ENCODE results near the gene GAB2.
A peak's percentile ranks its signal among the peaks of the same experiment; 100 is the strongest.

GAB2 gene

DNA sequence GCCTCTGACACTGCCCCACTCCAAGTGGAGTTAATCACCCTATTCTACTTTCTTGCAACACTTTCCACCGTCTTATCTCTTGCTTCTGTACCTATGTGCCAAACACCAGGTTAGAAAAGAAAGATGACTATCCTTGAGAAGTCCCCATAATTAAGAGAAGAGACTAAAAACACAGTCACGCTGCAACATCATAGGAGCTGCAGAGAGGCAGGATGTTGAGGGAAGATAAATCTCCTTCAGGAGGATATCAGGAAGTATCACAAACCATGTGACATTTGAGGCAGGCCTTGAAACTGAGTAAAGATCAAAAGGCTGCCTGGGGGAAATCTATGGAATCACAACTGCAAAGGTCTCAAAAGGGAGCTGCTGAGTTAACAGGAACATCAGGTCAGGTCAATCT, 24.8 kb downstream of the GAB2 start:
- no peaks in the 10 kb centered on the region for H3K27me3 ChIP-seq (ENCODE audit: insufficient read depth, low read length, poor library complexity)
- H3K27ac ChIP-seq (ENCODE audit: low read length), result peak overlapping the region; percentile 53
- TF ChIP-seq EZH2 (IDR thresholded peaks at IDR 0.05; ENCODE audit: borderline replicate concordance, low read depth, low read length, severe bottlenecking), result no peak
- TF ChIP-seq CTCF (IDR thresholded peaks at IDR 0.05; ENCODE audit: borderline replicate concordance, extremely low read depth, low read length, poor library complexity, severe bottlenecking), result no peak
- H3K79me2 ChIP-seq (ENCODE audit: insufficient read depth, low read length), result peaks cover 100% of the 10 kb centered on the region
- peak overlapping the region; percentile 11; the same call in 1 of the 2 replicates for H3K4me2 ChIP-seq (ENCODE audit: insufficient read depth, low read length)
- H3K4me1 ChIP-seq (ENCODE audit: insufficient read depth, low read length), result peaks cover 62% of the 10 kb centered on the region
- H3K9ac ChIP-seq (ENCODE audit: low read depth, low read length), result no peak overlapping the region
- H3K36me3 ChIP-seq (ENCODE audit: insufficient read depth, low read length), result peaks cover 38% of the 10 kb centered on the region
- H3K9me3 ChIP-seq (ENCODE audit: insufficient read depth, low read length, severe bottlenecking), result no peaks in the 10 kb centered on the region
- H2AFZ ChIP-seq (ENCODE audit: low read depth, low read length), result no peak overlapping the region
- peak; percentile 71 for ATAC-seq (ENCODE audit: insufficient read depth, low read depth)
- peaks cover 83% of the 10 kb centered on the region for H4K20me1 ChIP-seq (ENCODE audit: insufficient read depth, low read length)
- no peak for DNase-seq
- no peak overlapping the region for H3K4me3 ChIP-seq (ENCODE audit: low read depth in 1 of 2, low read length in 2 of 2)

- no peak for DNase-seq
- Histone ChIP-seq H3K36me3 (ENCODE audit: insufficient read depth, low read length) (peaks cover 45% of the 10 kb centered on the region), H3K27ac (ENCODE audit: low read length) (peak overlapping the region; percentile 51), H3K9ac (ENCODE audit: low read depth, low read length) (no peak overlapping the region), H3K27me3 (ENCODE audit: insufficient read depth, low read length, poor library complexity) (no peaks in the 10 kb centered on the region), H3K4me1 (ENCODE audit: insufficient read depth, low read length) (peaks cover 48% of the 10 kb centered on the region), H3K4me3 (ENCODE audit: low read depth in 1 of 2, low read length in 2 of 2) (no peak overlapping the region), H3K4me2 (ENCODE audit: insufficient read depth, low read length) (no peak overlapping the region), H2AFZ (ENCODE audit: low read depth, low read length) (no peak overlapping the region), H3K9me3 (ENCODE audit: insufficient read depth, low read length, severe bottlenecking) (no peaks in the 10 kb centered on the region), H4K20me1 (ENCODE audit: insufficient read depth, low read length) (peaks cover 86% of the 10 kb centered on the region), H3K79me2 (ENCODE audit: insufficient read depth, low read length) (peaks cover 100% of the 10 kb centered on the region)
- ATAC-seq (ENCODE audit: insufficient read depth, low read depth), result no peak
- TF ChIP-seq EZH2 (IDR thresholded peaks at IDR 0.05; ENCODE audit: borderline replicate concordance, low read depth, low read length, severe bottlenecking) (no peak), CTCF (IDR thresholded peaks at IDR 0.05; ENCODE audit: borderline replicate concordance, extremely low read depth, low read length, poor library complexity, severe bottlenecking) (no peak)
Observed at GRCh38 chr11:78391424-78391823, 26.2 kb downstream of the GAB2 start.

DNA sequence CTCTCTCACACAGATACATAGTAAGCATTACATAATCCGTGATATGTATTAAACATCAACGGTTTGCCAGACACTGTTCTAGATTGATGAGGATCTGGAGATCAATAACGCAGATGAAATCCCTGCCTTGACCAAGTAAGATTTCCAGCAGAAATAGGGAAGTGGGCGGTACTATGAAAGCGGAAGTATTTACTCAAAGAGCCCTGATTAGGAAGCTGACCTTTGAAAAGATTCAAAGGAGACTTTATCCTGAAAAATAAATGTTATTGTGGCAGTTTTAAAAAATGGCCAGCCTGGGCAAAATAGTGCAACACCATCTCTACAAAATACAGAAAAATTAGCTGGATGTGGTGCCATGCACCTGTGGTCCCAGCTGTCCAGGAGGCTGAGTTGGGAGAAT, 26.8 kb downstream of the GAB2 start:
- Histone ChIP-seq H3K4me2 (ENCODE audit: insufficient read depth, low read length) (no peak overlapping the region), H3K36me3 (ENCODE audit: insufficient read depth, low read length) (peaks cover 48% of the 10 kb centered on the region), H3K27ac (ENCODE audit: low read length) (no peak overlapping the region), H4K20me1 (ENCODE audit: insufficient read depth, low read length) (peaks cover 89% of the 10 kb centered on the region), H3K79me2 (ENCODE audit: insufficient read depth, low read length) (peaks cover 100% of the 10 kb centered on the region), H3K27me3 (ENCODE audit: insufficient read depth, low read length, poor library complexity) (no peaks in the 10 kb centered on the region), H3K9ac (ENCODE audit: low read depth, low read length) (no peak overlapping the region), H2AFZ (ENCODE audit: low read depth, low read length) (no peak overlapping the region), H3K4me3 (ENCODE audit: low read depth in 1 of 2, low read length in 2 of 2) (no peak overlapping the region), H3K9me3 (ENCODE audit: insufficient read depth, low read length, severe bottlenecking) (no peaks in the 10 kb centered on the region), H3K4me1 (ENCODE audit: insufficient read depth, low read length) (peaks cover 42% of the 10 kb centered on the region)
- DNase-seq (no peak), ATAC-seq (ENCODE audit: insufficient read depth, low read depth) (no peak)
- TF ChIP-seq CTCF (IDR thresholded peaks at IDR 0.05; ENCODE audit: borderline replicate concordance, extremely low read depth, low read length, poor library complexity, severe bottlenecking), result no peak
- TF ChIP-seq EZH2 (IDR thresholded peaks at IDR 0.05; ENCODE audit: borderline replicate concordance, low read depth, low read length, severe bottlenecking), result no peak

Measured in DND-41 (cell line).